ENCODE results near the gene STON1. TPM values are rescaled to one million over a fixed set of nuclear protein-coding genes. Genes with fewer than 3 reads are reported as not detected.
"Not testable (repeated sequence)": the region's sequence is repeated elsewhere in the genome, so short reads cannot be mapped to it uniquely, and the experiment has no call there.

STON1 gene
- polyA plus RNA-seq, 1 donor, result 10.1 TPM

GRCh38 chr2:48543895-48544294, 13.9 kb downstream of the STON1 start:
- Histone ChIP-seq H3K27me3 (ENCODE audit: control insufficient read depth, insufficient read depth, low read length) (no peaks in the 10 kb centered on the region), H3K36me3 (ENCODE audit: control insufficient read depth, insufficient read depth, low read length) (no peaks in the 10 kb centered on the region), H3K4me1 (ENCODE audit: control insufficient read depth, insufficient read depth, low read length) (no peaks in the 10 kb centered on the region), H3K4me3 (ENCODE audit: low read length) (no peak overlapping the region), H3K9me3 (ENCODE audit: control insufficient read depth, low read depth, low read length) (no peaks in the 10 kb centered on the region), H3K27ac (ENCODE audit: low read length) (no peak overlapping the region)
- WGBS (ENCODE audit: insufficient coverage, low lambda C conversion rate), result no CpG with 5 or more reads among the region's 1 CpG
- no peak for DNase-seq

- H3K4me1 ChIP-seq (ENCODE audit: control insufficient read depth, insufficient read depth, low read length), result no peaks in the 10 kb centered on the region
- H3K27ac ChIP-seq (ENCODE audit: low read length), result no peak overlapping the region
- no CpG with 5 or more reads among the region's 10 CpGs for WGBS (ENCODE audit: insufficient coverage, low lambda C conversion rate)
- H3K9me3 ChIP-seq (ENCODE audit: control insufficient read depth, low read depth, low read length), result no peaks in the 10 kb centered on the region
- no peaks in the 10 kb centered on the region for H3K27me3 ChIP-seq (ENCODE audit: control insufficient read depth, insufficient read depth, low read length)
- no peaks in the 10 kb centered on the region for H3K36me3 ChIP-seq (ENCODE audit: control insufficient read depth, insufficient read depth, low read length)
- DNase-seq, result no peak
- H3K4me3 ChIP-seq (ENCODE audit: low read length), result no peak overlapping the region
Measured at GRCh38 chr2:48545244-48545643, 15.3 kb downstream of the STON1 start.

- no peaks in the 10 kb centered on the region for H3K4me1 ChIP-seq (ENCODE audit: control insufficient read depth, insufficient read depth, low read length)
- peaks cover 2% of the 10 kb centered on the region for H3K9me3 ChIP-seq (ENCODE audit: control insufficient read depth, low read depth, low read length)
- H3K4me3 ChIP-seq (ENCODE audit: low read length), result no peak overlapping the region
- no peaks in the 10 kb centered on the region for H3K27me3 ChIP-seq (ENCODE audit: control insufficient read depth, insufficient read depth, low read length)
- DNase-seq, result no peak
- no peaks in the 10 kb centered on the region for H3K36me3 ChIP-seq (ENCODE audit: control insufficient read depth, insufficient read depth, low read length)
- no CpG with 5 or more reads among the region's 5 CpGs for WGBS (ENCODE audit: insufficient coverage, low lambda C conversion rate)
- no peak overlapping the region for H3K27ac ChIP-seq (ENCODE audit: low read length)
Measured at GRCh38 chr2:48548840-48549239, 18.9 kb downstream of the STON1 start.

GRCh38 chr2:48549972-48550371, 20.0 kb downstream of the STON1 start:
- H3K4me1 ChIP-seq (ENCODE audit: control insufficient read depth, insufficient read depth, low read length), result no peaks in the 10 kb centered on the region
- H3K27me3 ChIP-seq (ENCODE audit: control insufficient read depth, insufficient read depth, low read length), result no peaks in the 10 kb centered on the region
- no CpG with 5 or more reads among the region's 3 CpGs for WGBS (ENCODE audit: insufficient coverage, low lambda C conversion rate)
- DNase-seq, result no peak
- no peak overlapping the region for H3K27ac ChIP-seq (ENCODE audit: low read length)
- H3K4me3 ChIP-seq (ENCODE audit: low read length), result no peak overlapping the region
- peaks cover 2% of the 10 kb centered on the region for H3K9me3 ChIP-seq (ENCODE audit: control insufficient read depth, low read depth, low read length)
- H3K36me3 ChIP-seq (ENCODE audit: control insufficient read depth, insufficient read depth, low read length), result no peaks in the 10 kb centered on the region

- Histone ChIP-seq H3K27me3 (ENCODE audit: control insufficient read depth, insufficient read depth, low read length) (no peaks in the 10 kb centered on the region), H3K4me3 (ENCODE audit: low read length) (no peak overlapping the region), H3K27ac (ENCODE audit: low read length) (no peak overlapping the region), H3K36me3 (ENCODE audit: control insufficient read depth, insufficient read depth, low read length) (no peaks in the 10 kb centered on the region), H3K9me3 (ENCODE audit: control insufficient read depth, low read depth, low read length) (peaks cover 2% of the 10 kb centered on the region), H3K4me1 (ENCODE audit: control insufficient read depth, insufficient read depth, low read length) (no peaks in the 10 kb centered on the region)
- DNase-seq, result no peak
- whole genome bisulfite sequencing (ENCODE audit: insufficient coverage, low lambda C conversion rate), result no CpG with 5 or more reads among the region's 4 CpGs
Measured at GRCh38 chr2:48551548-48551947, 21.6 kb downstream of the STON1 start.

- H3K36me3 ChIP-seq (ENCODE audit: control insufficient read depth, insufficient read depth, low read length); H3K9me3 ChIP-seq (ENCODE audit: control insufficient read depth, low read depth, low read length); H3K27ac ChIP-seq (ENCODE audit: low read length); H3K4me3 ChIP-seq (ENCODE audit: low read length); DNase-seq; H3K4me1 ChIP-seq (ENCODE audit: control insufficient read depth, insufficient read depth, low read length); H3K27me3 ChIP-seq (ENCODE audit: control insufficient read depth, insufficient read depth, low read length): not testable (repeated sequence)
- WGBS (ENCODE audit: insufficient coverage, low lambda C conversion rate), result no CpG with 5 or more reads among the region's 21 CpGs
Measured at GRCh38 chr2:48555071-48555470, 25.1 kb downstream of the STON1 start.

GRCh38 chr2:48558456-48558855, 28.5 kb downstream of the STON1 start:
- no peak for DNase-seq
- Histone ChIP-seq H3K9me3 (ENCODE audit: control insufficient read depth, low read depth, low read length) (no peaks in the 10 kb centered on the region), H3K27ac (ENCODE audit: low read length) (no peak overlapping the region), H3K4me1 (ENCODE audit: control insufficient read depth, insufficient read depth, low read length) (no peaks in the 10 kb centered on the region), H3K4me3 (ENCODE audit: low read length) (no peak overlapping the region), H3K36me3 (ENCODE audit: control insufficient read depth, insufficient read depth, low read length) (no peaks in the 10 kb centered on the region), H3K27me3 (ENCODE audit: control insufficient read depth, insufficient read depth, low read length) (no peaks in the 10 kb centered on the region)
- no CpG with 5 or more reads among the region's 1 CpG for WGBS (ENCODE audit: insufficient coverage, low lambda C conversion rate)

- DNase-seq, result no peak
- no peaks in the 10 kb centered on the region for H3K4me1 ChIP-seq (ENCODE audit: control insufficient read depth, insufficient read depth, low read length)
- WGBS (ENCODE audit: insufficient coverage, low lambda C conversion rate), result 100% methylated on average over 1 of the region's 5 CpGs
- H3K27ac ChIP-seq (ENCODE audit: low read length), result no peak overlapping the region
- H3K27me3 ChIP-seq (ENCODE audit: control insufficient read depth, insufficient read depth, low read length), result no peaks in the 10 kb centered on the region
- no peak overlapping the region for H3K4me3 ChIP-seq (ENCODE audit: low read length)
- no peaks in the 10 kb centered on the region for H3K36me3 ChIP-seq (ENCODE audit: control insufficient read depth, insufficient read depth, low read length)
- H3K9me3 ChIP-seq (ENCODE audit: control insufficient read depth, low read depth, low read length), result no peaks in the 10 kb centered on the region
Measured at GRCh38 chr2:48560546-48561209, 30.7 kb downstream of the STON1 start.

- WGBS (ENCODE audit: insufficient coverage, low lambda C conversion rate), result no CpG with 5 or more reads among the region's 4 CpGs
- H3K36me3 ChIP-seq (ENCODE audit: control insufficient read depth, insufficient read depth, low read length), result no peaks in the 10 kb centered on the region
- H3K4me3 ChIP-seq (ENCODE audit: low read length), result no peak overlapping the region
- H3K27ac ChIP-seq (ENCODE audit: low read length), result no peak overlapping the region
- no peaks in the 10 kb centered on the region for H3K27me3 ChIP-seq (ENCODE audit: control insufficient read depth, insufficient read depth, low read length)
- no peak for DNase-seq
- H3K4me1 ChIP-seq (ENCODE audit: control insufficient read depth, insufficient read depth, low read length), result no peaks in the 10 kb centered on the region
- H3K9me3 ChIP-seq (ENCODE audit: control insufficient read depth, low read depth, low read length), result no peaks in the 10 kb centered on the region
Measured at GRCh38 chr2:48562281-48562680, 32.3 kb downstream of the STON1 start.

- Histone ChIP-seq H3K27me3 (ENCODE audit: control insufficient read depth, insufficient read depth, low read length) (no peaks in the 10 kb centered on the region), H3K36me3 (ENCODE audit: control insufficient read depth, insufficient read depth, low read length) (no peaks in the 10 kb centered on the region), H3K27ac (ENCODE audit: low read length) (no peak overlapping the region), H3K4me3 (ENCODE audit: low read length) (no peak overlapping the region), H3K4me1 (ENCODE audit: control insufficient read depth, insufficient read depth, low read length) (no peaks in the 10 kb centered on the region), H3K9me3 (ENCODE audit: control insufficient read depth, low read depth, low read length) (no peaks in the 10 kb centered on the region)
- 33% methylated on average over 2 of the region's 7 CpGs for WGBS (ENCODE audit: insufficient coverage, low lambda C conversion rate)
- no peak for DNase-seq
Measured at GRCh38 chr2:48566592-48567310, 36.8 kb downstream of the STON1 start.

- H3K4me1 ChIP-seq (ENCODE audit: control insufficient read depth, insufficient read depth, low read length), result no peaks in the 10 kb centered on the region
- no CpG with 5 or more reads among the region's 4 CpGs for WGBS (ENCODE audit: insufficient coverage, low lambda C conversion rate)
- peak overlapping the region; percentile 17 for H3K27ac ChIP-seq (ENCODE audit: low read length)
- no peaks in the 10 kb centered on the region for H3K36me3 ChIP-seq (ENCODE audit: control insufficient read depth, insufficient read depth, low read length)
- no peaks in the 10 kb centered on the region for H3K27me3 ChIP-seq (ENCODE audit: control insufficient read depth, insufficient read depth, low read length)
- DNase-seq, result no peak
- H3K9me3 ChIP-seq (ENCODE audit: control insufficient read depth, low read depth, low read length), result no peaks in the 10 kb centered on the region
- H3K4me3 ChIP-seq (ENCODE audit: low read length), result no peak overlapping the region
Measured at GRCh38 chr2:48567671-48568070, 37.7 kb downstream of the STON1 start.
